Activated CD8-positive, alpha-beta memory T cell treated with anti-CD3 and anti-CD28 coated beads, Interleukin-2, amount 50 U/mL, for 48 hours (primary cell): ENCODE data around the gene CYP3A4.
"Not testable (repeated sequence)": the region's sequence is repeated elsewhere in the genome, so short reads cannot be mapped to it uniquely, and the experiment has no call there.

ENCODE experiments used
- DNase-seq: peaks from one replicate; pipeline ENCODE4 v3.0.0-alpha.2; 2020

The CYP3A4 gene

DNA sequence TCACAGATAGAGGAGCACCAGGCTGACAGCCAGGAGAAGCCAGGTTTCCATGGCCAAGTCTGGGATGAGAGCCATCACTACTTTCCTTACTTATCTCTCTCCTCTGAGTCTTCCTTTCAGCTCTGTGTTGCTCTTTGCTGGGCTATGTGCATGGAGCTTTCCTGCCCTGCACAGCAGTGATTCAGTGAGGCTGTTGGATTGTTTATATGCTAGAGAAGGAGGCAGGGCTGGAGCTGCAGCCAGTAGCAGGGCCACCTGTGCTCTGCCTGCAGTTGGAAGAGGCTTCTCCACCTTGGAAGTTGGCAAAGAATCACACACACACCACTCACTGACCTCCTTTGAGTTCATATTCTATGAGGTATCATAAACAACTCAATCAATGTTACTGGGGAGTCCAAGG is at the start of gene CYP3A4:
Gene CYP3A4, minus strand, starts transcription at position 178 of the 400 bp plus-strand sequence. Its CDS starts 103 bp downstream, at position 75.
- no peak for DNase-seq

- DNase-seq, result no peak
These were observed 49.4 kb upstream of the CYP3A4 start for GRCh38 chr7:99833289-99833877.

GRCh38 chr7:99831595-99831994 is 47.6 kb upstream of the CYP3A4 start:
- DNase-seq, result no peak

GRCh38 chr7:99829524-99830160 is 45.7 kb upstream of the CYP3A4 start:
- DNase-seq, result no peak

DNA sequence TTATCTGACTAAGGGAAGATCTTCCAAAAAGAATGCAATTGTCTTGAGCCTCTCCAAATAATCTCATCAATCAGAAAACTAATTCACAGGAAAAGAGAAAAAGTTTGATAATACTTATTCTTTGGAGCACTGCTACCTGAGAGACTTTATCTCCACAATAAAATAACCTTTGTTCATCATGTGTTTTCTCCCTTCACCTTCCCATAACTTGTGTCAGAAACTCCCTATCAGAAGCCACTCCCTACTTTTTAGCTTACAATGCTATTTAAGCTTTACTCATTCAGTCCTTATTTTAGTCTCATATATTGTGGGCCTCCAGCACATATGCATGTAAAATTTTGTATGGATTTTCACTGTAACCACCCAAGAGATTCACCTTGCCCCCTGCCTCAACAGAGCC is 44.8 kb upstream of the CYP3A4 start:
- DNase-seq, result no peak

DNA sequence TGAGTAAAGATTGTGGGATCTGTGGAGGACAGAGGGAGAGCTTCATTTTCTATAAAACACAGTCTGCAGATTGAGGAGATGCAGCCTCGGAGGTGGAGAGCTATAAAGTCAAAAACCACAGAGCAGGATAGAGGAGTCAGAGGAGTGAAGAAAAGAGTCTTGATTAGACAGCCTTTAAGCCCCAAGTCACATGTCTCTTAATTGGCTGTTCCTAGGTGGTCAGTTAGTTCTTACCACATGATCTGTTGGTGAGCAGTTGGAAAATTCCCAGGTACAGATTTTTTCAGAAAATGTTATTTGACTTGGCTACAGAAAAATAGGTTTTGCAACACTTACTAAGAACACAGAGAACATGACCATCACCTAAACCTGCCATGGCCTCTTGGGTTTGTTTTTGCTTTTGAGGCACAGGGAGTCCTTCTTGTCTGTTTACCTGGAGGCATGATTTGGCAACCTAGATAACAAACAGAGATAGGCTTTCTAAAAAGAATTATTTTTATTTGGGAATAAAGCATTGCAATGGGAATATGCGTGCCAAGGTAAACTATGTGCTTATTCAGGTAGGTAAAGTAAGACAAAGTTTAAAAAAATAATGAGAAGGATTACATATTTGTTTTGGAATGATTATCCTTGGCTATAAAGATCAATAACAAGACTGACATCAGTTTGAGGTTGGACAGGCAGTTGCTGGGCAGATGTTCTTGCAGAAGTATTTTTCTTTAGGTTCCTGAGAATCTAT is 43.2 kb upstream of the CYP3A4 start:
- no peak for DNase-seq

DNA sequence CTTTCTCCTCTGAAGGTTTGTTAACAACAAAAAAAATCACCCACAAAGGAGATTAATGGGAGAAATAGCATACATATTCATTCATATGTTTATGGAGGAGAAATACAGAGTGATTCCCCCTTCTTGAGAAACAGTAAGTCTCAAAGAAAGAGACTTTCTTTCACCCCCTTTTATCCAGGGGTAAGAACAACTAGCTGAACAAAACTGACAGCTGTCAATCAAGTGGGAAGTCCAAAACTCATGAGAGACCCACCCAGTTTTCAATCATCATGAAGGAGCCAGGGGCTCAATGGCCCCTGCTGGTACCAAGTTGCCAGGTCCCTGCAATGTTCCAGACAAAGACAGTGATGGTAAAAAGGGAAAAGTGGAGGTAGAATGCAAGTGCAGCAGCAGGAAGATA is 41.9 kb upstream of the CYP3A4 start:
- no peak for DNase-seq

- DNase-seq, result no peak
These were observed 41.5 kb upstream of the CYP3A4 start for GRCh38 chr7:99825452-99825851.

- DNase-seq, result no peak
These were observed 40.1 kb upstream of the CYP3A4 start for GRCh38 chr7:99824091-99824490.

DNA sequence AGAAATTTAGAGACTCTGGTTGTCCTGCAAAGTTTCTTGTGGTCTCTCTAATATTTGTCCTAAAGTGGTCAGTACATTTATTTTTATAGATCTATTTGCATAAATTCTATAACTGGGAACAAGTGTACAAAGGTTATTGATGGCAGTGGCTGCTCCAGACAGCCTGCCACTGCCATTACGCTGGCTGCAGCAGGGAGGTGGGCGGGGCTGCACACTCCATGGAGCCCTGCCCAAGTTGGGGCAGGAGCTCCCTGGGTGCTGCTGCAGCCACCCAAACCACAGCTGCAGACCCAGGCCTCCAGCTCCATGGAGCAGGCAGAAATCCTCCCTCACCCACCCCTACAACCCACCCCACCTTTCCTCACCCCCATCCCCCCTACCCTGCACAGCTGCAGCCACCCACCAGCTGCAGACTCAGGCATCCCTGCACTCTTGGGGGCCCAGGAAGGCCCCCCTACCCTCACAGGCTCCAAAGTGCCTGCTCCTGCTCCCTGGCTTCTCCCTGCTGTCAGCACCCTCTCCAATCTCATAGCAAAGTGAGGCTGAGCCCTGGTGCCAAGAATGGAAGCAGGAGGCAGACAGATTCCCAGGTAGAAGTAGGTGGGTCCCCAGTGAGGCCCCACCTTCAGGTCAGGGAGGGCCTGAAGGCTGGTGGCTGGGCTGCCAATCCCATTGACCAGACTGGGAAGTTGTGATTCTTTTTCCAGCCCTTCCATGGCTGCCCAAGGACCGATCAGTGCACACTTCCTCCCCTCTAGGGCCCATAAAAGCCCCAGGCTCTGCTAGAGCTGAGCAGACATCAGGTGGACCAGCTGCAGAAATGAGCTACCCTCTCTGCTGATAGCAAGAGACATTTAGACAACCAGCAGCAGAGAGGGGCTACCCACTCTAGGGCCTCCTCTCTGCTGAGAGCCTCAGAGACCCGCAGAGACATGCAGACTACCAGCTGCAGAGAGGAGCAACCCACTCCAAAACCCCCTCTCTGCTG is 39.0 kb upstream of the CYP3A4 start:
- DNase-seq, result no peak

DNA sequence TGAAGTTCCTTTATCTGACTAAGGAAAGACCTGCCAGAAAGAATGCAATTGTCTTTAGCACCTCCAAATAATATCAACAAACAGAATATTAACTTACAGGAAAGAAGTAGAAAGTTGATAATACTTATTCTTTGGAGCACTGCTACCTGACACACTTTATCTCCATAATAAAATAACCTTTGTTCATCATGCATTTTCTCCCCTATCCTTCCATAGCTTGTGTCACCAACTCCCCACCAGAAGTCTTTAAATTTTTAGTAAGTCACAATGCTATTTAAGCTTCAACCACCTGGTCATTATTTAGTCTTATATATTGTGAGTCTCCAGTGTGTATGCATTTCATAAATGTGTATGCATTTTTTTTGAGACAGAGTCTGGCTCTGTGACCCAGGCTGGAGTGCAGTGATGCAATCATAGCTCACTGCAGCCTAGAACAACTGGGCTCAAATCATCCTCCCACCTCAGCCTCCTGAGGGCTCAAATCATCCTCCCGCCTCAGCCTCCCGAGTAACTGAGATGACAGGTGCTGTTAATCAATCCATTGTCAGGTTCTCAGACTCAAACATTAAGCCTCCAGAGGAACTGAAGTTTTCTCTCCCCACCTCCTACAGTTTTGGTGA is 36.5 kb upstream of the CYP3A4 start:
- no peak for DNase-seq

GRCh38 chr7:99808766-99809165 is 24.8 kb upstream of the CYP3A4 start:
- DNase-seq, result no peak

- no peak for DNase-seq
These were observed 23.0 kb upstream of the CYP3A4 start for GRCh38 chr7:99806839-99807478.

- DNase-seq, result no peak
These were observed 21.7 kb upstream of the CYP3A4 start for GRCh38 chr7:99805641-99806040.

GRCh38 chr7:99803118-99803517 is 19.1 kb upstream of the CYP3A4 start:
- DNase-seq, result not testable (repeated sequence)

GRCh38 chr7:99801407-99801806 is 17.4 kb upstream of the CYP3A4 start:
- DNase-seq, result not testable (repeated sequence)

DNA sequence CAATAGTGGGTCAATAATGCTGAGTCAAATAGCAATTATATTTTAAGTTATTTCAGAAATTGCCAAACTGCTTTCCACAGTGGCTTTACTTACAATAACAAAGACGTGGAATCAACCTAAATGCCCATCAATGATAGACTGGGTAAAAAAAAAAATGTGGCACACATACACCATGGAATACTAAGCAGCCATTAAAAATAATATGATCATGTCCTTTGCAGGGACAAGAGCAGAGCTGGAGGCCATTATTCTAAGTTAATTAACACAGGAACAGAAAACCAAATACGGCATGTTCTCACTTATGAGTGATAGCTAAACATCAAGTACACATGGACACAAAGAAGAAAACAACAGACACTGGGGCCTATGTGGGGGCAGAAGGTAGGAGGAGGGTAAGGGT is 15.0 kb upstream of the CYP3A4 start:
- no peak for DNase-seq

- DNase-seq, result not testable (repeated sequence)
These were observed 11.9 kb upstream of the CYP3A4 start for GRCh38 chr7:99795864-99796263.

DNA sequence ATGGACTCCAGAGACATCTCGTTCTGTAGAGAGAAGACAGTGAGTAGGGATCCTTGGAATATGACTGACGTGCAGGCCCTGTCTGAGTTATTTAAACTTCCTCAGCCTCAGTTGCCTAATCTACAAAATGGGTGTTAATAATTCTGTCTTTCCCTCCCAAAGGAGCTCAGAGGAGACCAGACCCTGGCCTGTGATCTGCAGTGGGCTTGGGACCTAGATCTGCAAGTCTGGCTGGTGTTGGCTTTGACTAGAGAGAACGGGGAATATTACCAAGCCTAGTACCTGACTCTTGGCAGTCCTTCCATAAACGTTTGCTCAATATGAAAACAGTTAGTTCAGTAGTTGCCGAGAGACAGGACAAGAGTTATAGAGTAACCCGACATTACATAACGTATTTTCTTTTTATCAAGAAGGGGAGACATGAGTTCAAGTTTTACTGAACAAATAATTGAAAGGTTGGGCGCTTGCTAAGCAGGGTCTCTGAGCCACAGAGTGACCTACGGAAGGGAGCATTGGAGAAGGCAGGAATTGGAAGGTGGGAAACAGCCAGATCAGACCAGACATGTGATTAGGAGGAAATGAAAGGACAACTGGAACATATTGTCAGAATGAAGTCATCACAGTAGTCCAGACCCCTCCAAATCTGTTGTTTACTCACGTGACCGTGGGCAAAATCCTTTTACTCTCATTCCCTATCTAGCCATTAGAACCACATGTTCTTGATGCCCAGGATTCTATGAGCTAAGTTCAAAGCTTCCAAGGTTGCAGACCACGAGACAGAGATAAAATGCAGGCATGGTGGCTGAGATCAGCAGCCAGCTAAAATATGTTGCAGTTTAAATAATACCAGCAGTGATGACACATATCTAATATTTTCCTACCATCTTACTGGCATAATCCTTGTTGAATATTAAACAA is 10.9 kb upstream of the CYP3A4 start:
- DNase-seq, result no peak

GRCh38 chr7:99793443-99793842 is 9.5 kb upstream of the CYP3A4 start:
- no peak for DNase-seq

DNA sequence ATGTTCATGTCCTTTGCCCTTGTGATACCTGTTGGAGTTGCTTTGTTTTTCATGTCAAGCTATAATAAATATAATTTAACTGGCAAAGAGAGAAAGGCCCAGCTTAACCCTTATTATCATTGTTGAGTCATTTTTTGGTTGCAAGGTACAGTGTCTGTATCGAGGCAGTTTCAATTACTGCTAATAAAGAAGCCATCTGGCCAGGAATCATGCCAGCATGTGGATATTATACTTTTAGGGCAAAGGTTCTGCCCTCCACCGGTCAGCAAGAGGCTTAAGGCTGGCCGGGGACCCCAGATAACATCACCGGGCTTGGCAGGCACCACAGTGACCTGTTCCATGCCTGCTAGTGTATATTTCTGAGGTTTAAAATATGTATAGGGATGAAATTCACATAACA is 9.0 kb upstream of the CYP3A4 start:
- no peak for DNase-seq
